ENCODE measurements around the gene MDP1.

Gene MDP1

GRCh38 chr14:24261969-24262327 lies 46.1 kb upstream of the MDP1 start:
- Histone ChIP-seq H3K4me3 (ENCODE audit: severe bottlenecking) (peak overlapping the region; percentile 11), H3K27me3 (ENCODE audit: insufficient read depth, poor library complexity, severe bottlenecking) (no peaks in the 10 kb centered on the region), H3K27ac (ENCODE audit: poor library complexity, severe bottlenecking) (peak overlapping the region; percentile 88), H3K9me3 (ENCODE audit: severe bottlenecking) (no peaks in the 10 kb centered on the region), H3K36me3 (ENCODE audit: low read depth) (peaks cover 46% of the 10 kb centered on the region), H3K4me1 (ENCODE audit: insufficient read depth, poor library complexity, severe bottlenecking) (peaks cover 29% of the 10 kb centered on the region)
- no peak for TF ChIP-seq CTCF (IDR thresholded peaks at IDR 0.05; ENCODE audit: poor library complexity, severe bottlenecking)
- no peak for DNase-seq (ENCODE audit: low spot score)
- ATAC-seq (ENCODE audit: low read depth), result no peak

GRCh38 chr14:24261256-24261968 lies 45.5 kb upstream of the MDP1 start:
- DNase-seq (ENCODE audit: low spot score) (no peak), ATAC-seq (ENCODE audit: low read depth) (no peak)
- H3K9me3 ChIP-seq (ENCODE audit: severe bottlenecking), result no peaks in the 10 kb centered on the region
- peaks cover 29% of the 10 kb centered on the region for H3K4me1 ChIP-seq (ENCODE audit: insufficient read depth, poor library complexity, severe bottlenecking)
- H3K4me3 ChIP-seq (ENCODE audit: severe bottlenecking), result peak overlapping the region; percentile 11
- H3K36me3 ChIP-seq (ENCODE audit: low read depth), result peaks cover 42% of the 10 kb centered on the region
- no peaks in the 10 kb centered on the region for H3K27me3 ChIP-seq (ENCODE audit: insufficient read depth, poor library complexity, severe bottlenecking)
- peak overlapping the region; percentile 88 for H3K27ac ChIP-seq (ENCODE audit: poor library complexity, severe bottlenecking)
- TF ChIP-seq CTCF (IDR thresholded peaks at IDR 0.05; ENCODE audit: poor library complexity, severe bottlenecking), result no peak

GRCh38 chr14:24260780-24261157 lies 44.9 kb upstream of the MDP1 start:
- Histone ChIP-seq H3K4me1 (ENCODE audit: insufficient read depth, poor library complexity, severe bottlenecking) (peaks cover 29% of the 10 kb centered on the region), H3K36me3 (ENCODE audit: low read depth) (peaks cover 38% of the 10 kb centered on the region), H3K9me3 (ENCODE audit: severe bottlenecking) (no peaks in the 10 kb centered on the region), H3K4me3 (ENCODE audit: severe bottlenecking) (no peak overlapping the region), H3K27ac (ENCODE audit: poor library complexity, severe bottlenecking) (peak overlapping the region; percentile 88), H3K27me3 (ENCODE audit: insufficient read depth, poor library complexity, severe bottlenecking) (no peaks in the 10 kb centered on the region)
- no peak for TF ChIP-seq CTCF (IDR thresholded peaks at IDR 0.05; ENCODE audit: poor library complexity, severe bottlenecking)
- DNase-seq (ENCODE audit: low spot score) (no peak), ATAC-seq (ENCODE audit: low read depth) (no peak)

- H3K27me3 ChIP-seq (ENCODE audit: insufficient read depth, poor library complexity, severe bottlenecking), result no peaks in the 10 kb centered on the region
- no peak overlapping the region for H3K4me3 ChIP-seq (ENCODE audit: severe bottlenecking)
- no peaks in the 10 kb centered on the region for H3K9me3 ChIP-seq (ENCODE audit: severe bottlenecking)
- peak overlapping the region; percentile 88 for H3K27ac ChIP-seq (ENCODE audit: poor library complexity, severe bottlenecking)
- ATAC-seq (ENCODE audit: low read depth), result no peak
- no peak for DNase-seq (ENCODE audit: low spot score)
- no peak for TF ChIP-seq CTCF (IDR thresholded peaks at IDR 0.05; ENCODE audit: poor library complexity, severe bottlenecking)
- peaks cover 29% of the 10 kb centered on the region for H3K4me1 ChIP-seq (ENCODE audit: insufficient read depth, poor library complexity, severe bottlenecking)
- peaks cover 44% of the 10 kb centered on the region for H3K36me3 ChIP-seq (ENCODE audit: low read depth)
Measured at GRCh38 chr14:24260026-24260779, 44.3 kb upstream of the MDP1 start.
